SK-MEL-5 (cell line): ENCODE measurements around the gene FCER2. TPM values are rescaled to one million over a fixed set of nuclear protein-coding genes. Genes with fewer than 3 reads are reported as not detected.

Experiments
- DNase-seq: peaks from one replicate; pipeline ENCODE4 v3.0.0-alpha.2; 2016; ENCODE audit warnings: low read depth, low spot score
- in situ Hi-C: cut with HindIII; loops from 2 replicates; pipeline ENCODE4 v1.10.0; 2016; ENCODE audit warnings: low sequenced_read_pairs, high pct_unique_total_duplicates, low pct_unique_long_range_greater_than_20kb
- total RNA-seq: library from RNA; depleted of rRNA; stranded (reverse); fragments of >200 nt; shearing (Covaris generic); gene quantifications from 2 replicates; pipeline ENCODE4 v1.2.3, GENCODE V29; 2014

Gene FCER2
- total RNA-seq, 1 experiment from 2014 or later = not detected

DNA sequence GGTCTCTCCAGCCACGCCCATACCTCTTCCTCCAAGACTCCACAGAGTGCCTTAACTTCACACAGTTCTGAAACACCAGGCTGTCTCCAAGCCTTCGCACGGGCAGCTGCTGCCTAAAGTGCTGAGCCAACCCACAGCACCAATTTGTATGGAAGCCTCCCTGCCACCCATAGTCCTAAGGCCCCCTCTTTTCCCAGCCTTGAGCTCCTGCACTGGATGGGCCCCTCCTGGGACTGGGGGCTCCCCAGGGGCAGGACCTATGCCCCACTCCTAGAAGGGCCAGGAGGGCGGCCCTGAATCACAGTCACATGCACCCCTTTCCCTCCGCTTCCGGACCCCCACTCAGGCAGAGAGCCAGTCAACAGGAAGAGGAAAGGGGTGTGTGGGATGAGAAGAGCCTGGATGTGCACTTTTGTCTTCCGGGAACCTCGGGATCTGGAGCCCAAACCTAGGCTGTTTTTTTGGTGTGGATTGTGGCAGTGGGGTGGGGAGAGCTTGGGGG is 5.1 kb upstream of the FCER2 start:
- DNase-seq = no peak
- in situ Hi-C loops = no loop called here

DNA sequence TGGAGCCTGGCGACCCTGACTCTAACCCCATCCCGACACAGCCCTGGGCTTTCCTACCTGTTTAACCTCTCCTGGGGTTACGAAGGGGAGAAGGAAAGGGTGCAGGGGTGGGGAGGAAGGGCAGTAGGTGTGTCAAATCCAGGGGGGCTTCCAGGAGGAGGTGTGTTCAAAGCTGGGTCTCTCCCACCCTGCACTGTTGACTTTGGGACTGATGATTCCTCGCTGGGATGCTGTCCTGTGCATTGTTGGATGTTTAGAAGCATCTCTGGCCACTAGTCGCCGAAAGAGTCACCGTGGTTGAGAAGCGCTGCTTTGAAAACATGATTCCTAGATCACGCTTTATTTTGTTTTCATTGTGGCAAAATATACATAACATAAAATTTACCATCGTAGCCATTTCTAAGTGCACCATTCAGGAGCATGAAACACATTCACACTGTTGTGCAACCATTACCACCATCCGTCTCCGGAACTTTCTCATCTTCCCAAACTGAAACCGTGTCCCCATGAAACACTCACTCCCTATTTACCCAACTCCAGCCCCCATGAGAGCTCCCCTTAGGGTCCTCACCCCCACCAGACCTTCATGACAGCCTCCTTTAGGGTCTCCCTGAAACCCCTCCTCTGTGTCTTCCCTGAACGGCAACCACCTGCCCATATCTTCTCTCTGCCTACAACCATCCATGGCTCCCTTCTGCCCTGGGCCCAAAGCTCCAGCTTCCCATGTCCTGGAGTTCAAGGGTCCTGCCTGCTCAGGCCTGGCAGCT is 4.4 kb upstream of the FCER2 start:
- DNase-seq = no peak
- in situ Hi-C loops = no loop called here

DNA sequence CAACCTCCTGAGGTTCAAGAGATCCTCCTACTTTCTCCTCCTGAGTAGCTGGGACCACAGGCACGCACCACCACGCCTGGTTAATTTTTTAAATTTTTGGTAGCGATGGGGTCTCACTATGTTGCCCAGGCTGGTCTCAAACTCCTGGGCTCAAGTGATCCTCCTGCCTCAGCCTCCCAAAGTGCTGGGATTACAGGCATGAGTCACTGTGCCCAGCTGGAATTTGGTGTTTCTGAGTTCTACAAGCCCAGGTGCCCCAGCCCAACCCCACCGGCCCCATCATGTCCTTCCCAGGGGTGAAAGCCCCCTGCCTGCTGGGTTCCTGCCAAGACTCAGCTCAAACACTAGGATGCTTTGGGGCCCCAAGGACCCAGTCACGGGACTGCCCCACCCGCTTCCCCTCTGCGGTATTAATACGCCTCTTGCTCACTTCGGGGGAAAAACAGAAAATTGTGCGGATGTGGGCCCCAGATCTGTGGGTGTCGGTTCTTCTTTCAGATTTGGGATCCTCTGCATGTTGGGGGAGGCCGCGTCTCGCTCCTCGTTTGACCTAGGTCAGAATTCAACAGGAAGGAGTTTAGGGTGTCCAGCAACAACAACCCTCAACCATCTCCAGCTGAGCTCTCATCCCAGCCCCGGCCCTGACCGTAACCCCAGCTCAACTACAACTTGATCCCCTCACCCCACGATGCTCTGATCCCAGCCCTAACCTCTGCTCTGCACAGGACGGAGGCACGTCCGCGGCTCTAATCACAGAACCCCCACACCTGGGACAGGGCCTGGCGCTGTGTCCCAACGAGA is 3.7 kb upstream of the FCER2 start:
- in situ Hi-C loops = no loop called here
- no peak for DNase-seq

DNA sequence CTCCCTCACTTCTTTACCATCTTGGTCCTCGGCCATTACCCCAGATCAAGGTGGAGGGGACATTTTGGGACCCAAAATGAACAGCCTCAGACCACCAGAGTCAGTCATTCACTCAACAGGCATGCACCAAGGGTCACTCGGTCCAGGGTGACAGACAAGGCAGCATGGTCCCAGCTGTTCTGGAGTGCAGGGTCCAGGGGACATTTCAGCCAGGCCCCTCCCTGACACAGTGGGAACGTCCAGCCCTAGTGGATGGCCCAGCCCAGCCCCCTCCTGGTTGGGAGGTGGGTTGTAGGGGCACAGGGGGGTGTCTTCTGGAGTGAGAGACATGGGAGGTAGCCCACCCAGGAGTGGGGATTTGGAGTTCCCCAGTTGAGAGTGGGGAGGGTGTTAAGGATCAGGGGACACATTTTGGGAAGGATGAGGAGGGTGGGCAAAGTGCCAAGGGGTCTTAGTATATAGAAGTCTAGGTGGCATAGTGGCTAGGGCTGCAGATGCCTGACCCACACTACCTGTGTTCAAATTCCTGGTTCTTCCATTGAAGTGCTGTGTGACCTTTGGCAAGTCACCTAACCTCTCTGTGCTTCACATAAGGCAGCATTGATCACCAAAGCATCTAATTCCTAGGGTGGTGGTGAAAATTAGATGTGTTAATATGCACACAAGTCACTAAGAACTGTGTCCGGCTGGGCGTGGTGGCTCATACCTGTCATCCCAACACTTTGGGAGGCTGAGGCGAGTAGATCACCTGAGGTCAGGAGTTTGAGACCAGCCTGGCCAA is 2.5 kb upstream of the FCER2 start:
- in situ Hi-C loops = no loop called here
- no peak for DNase-seq

DNA sequence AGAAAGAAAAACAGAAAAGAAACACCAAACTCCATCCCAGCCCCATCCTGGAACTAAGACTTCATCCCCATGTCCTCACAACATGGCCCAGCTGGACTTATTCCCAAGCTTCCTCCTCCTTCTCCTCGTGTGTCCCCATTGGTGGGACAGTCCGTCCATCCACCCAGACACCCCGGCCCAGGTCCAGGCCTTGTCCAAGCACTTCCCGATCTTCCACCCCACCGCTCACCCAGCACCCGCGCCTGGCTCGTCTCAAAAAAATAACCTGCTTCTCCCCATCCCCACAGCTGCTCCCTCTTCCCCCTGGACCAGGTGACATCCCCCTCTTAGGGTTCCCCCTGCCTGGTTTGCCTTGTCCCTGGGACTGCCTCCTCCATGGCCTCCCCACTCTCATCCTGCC is 1.4 kb upstream of the FCER2 start:
- in situ Hi-C loops = no loop called here
- no peak for DNase-seq

DNA sequence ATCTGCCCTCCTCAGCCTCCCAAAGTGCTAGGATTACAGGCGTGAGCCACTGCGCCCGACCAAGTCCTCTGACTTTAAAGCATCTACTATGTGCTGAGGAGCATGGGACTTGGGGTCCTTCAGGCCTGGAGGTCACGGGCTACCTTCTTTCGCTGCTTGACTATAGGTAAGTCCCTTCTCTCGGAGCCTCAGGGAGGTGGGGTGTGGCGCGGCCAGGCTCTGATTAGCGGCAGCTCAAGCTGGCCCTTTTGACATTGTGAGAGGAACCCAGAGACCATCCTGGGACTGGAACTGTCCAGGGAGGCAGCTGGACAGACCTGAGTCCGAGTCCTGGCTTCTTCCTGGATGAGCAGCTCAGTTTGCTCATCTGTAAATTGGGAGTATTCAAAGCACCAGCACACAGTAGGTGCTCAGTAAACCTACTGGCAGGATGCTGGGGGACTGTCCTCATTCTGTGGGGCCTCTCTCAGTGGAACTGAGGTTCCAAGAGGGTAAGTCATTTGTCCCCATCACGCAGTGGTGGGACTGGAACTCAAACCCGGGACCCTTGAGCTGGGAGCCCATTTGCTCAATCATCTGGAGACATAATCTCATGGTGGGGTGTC is 780 bp downstream of the FCER2 start:
- no peak for DNase-seq
- in situ Hi-C loops = no loop called here

- no peak for DNase-seq
These were observed 2.2 kb downstream of the FCER2 start for GRCh38 chr19:7699417-7700401.

DNA sequence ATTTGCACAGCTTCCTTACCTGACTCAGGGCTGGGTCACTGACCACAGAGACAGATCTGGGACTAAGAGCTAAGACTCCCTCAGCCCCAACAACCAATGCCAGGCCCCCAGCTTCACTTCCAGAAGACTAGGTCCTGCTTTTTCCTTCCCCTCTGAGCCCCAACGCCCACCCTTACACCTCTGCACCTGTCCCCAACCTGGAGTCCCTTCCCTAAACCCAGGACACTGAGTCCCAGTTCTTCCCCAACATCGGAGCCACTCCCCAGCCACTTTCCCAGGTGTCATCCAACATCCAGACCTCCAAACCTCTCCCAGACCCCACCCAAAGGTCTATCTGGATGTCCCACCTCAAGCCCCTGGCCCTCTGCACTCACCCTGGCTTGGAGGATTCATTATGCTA is 2.9 kb downstream of the FCER2 start:
- in situ Hi-C loops = no loop called here

More at GRCh38 chr19:7699417-7700401, 2.2 kb downstream of the FCER2 start:
- in situ Hi-C loops = no loop called here

GRCh38 chr19:7698583-7698982 is 3.3 kb downstream of the FCER2 start:
- in situ Hi-C loops = no loop called here
- no peak for DNase-seq

More for the DNA sequence above, 2.9 kb downstream of the FCER2 start:
- no peak for DNase-seq

DNA sequence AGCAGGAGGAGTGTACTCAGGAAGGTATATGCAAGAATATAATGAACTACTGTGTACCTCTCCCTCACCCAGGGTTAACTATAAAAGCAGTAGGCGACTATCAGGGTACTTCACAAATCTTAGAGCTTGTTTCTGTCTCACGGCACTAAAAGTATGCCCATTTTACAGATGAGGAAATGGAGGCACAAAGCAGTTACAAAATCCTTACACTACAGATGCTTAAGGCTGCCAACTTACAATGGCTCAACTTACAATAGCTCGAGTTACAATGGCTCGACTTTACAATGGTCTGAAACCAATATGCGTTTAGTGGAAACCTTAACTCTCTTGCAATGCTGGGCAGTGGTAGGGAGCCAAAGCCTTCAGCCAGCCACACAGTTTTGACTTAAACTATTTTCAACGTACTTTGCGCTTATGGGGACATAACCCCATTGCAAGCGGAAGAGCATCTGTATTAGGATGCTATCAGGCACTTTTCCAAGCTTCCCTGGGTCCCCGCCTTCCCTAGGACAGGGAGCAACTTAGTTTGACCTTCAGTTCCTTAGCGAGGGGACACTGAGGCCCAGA is 4.1 kb downstream of the FCER2 start:
- in situ Hi-C loops = no loop called here
- no peak for DNase-seq

DNA sequence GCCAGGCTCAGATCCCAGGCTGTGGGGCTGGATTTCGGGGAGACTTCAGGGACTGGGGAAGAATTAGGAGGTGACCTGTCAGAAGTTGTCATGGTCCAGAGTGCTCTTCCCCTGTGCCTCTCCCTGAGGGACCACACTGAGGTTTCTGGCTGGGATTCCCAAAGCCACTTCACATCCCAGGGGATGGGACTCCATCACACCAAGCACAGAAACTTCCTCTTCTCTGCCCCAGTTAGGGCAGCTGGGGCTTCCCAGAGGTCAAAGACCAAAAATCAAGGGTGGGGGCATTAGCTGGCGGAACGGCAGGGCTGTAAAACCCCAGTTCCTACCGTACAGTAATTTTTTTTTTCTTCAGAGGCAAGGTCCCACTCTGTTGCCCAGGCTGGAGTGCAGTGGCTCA is 7.4 kb downstream of the FCER2 start:
- DNase-seq = no peak
- in situ Hi-C loops = no loop called here

GRCh38 chr19:7692417-7693088 is 9.4 kb downstream of the FCER2 start:
- DNase-seq = no peak
- in situ Hi-C loops = no loop called here

DNA sequence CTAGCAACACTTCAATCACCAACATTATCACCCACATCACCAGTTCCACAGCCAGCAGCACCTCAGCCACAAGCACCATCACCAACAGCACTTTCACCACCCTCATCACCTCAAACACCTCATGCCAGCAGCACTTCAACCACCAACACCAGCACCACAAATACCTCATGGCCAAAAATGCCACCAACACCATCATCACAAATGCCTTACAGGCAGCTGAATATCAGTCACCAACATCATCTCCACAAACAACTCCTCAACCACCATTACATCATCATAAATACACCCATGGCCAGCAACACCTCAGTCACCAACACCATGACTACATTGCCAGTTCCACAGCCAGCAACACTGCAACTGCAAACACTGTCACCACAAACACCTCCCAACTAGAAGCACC is 10.4 kb downstream of the FCER2 start:
- no peak for DNase-seq
- in situ Hi-C loops = no loop called here

DNA sequence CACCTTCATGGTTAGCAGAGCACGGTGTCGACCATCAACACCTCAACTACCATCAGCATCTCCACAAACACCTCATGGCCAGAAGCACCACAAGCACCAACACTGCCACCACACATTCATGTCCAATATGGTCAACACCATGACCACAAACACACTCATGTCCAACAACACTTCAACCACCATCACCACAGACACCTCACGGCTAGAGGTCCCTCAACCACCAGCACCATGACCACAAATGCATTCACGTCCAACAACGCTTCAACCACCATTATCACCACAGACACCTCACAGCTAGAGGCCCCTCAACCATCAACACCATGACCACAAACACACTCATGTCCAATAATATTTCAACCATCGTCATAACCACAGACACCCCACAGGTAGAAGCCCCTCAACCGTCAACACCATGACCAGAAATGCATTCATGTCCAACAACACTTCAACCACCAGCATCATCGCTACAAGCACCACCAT is 11.1 kb downstream of the FCER2 start:
- in situ Hi-C loops = no loop called here
- no peak for DNase-seq

GRCh38 chr19:7689165-7689564 is 12.8 kb downstream of the FCER2 start:
- DNase-seq = no peak
- in situ Hi-C loops = no loop called here

DNA sequence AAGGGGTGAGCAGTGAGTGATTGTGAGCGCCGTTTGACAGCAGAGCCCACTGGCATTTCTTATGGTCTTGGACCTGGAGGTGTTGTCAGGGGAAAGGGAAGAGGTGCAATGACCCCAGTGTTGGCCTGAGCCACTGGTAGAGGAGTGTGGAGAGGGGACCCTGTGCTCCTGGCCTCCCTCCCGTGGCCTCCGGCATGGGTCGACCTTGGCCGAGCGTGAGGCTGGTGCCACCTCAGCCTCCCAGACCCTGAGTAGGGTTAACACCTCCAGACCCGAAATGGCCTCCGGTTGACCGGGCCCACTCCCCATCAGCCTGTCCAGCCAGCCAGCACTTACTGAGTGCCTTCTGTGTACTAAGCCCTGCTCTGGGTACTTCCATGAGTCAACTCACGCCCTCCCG is 14.8 kb downstream of the FCER2 start:
- DNase-seq = no peak
- in situ Hi-C loops = no loop called here
